SK-N-DZ (cell line): Measurements from ENCODE around the gene AQP1.

Source experiments
- DNase-seq: peaks from one replicate; pipeline ENCODE4 v3.0.0-alpha.2; 2015; ENCODE audit warnings: low spot score

The AQP1 gene

GRCh38 chr7:30920584-30921539 lies 9.2 kb downstream of the AQP1 start:
- DNase-seq = no peak

GRCh38 chr7:30921540-30922401 lies 10.1 kb downstream of the AQP1 start:
- DNase-seq = no peak

GRCh38 chr7:30922596-30922995 lies 10.9 kb downstream of the AQP1 start:
- DNase-seq = no peak

- DNase-seq = no peak
These were observed 11.5 kb downstream of the AQP1 start for GRCh38 chr7:30923009-30923773.

GRCh38 chr7:30923774-30924413 lies 12.2 kb downstream of the AQP1 start:
- DNase-seq = no peak

- DNase-seq = no peak
These were observed 13.0 kb downstream of the AQP1 start for GRCh38 chr7:30924624-30925023.

- DNase-seq = no peak
These were observed 13.5 kb downstream of the AQP1 start for GRCh38 chr7:30925117-30925516.

GRCh38 chr7:30925913-30926312 lies 14.3 kb downstream of the AQP1 start:
- DNase-seq = no peak

GRCh38 chr7:30926313-30926712 lies 14.7 kb downstream of the AQP1 start:
- no peak for DNase-seq

GRCh38 chr7:30927040-30927439 lies 15.4 kb downstream of the AQP1 start:
- DNase-seq = no peak

- no peak for DNase-seq
These were observed 15.9 kb downstream of the AQP1 start for GRCh38 chr7:30927559-30927958.

GRCh38 chr7:30928254-30928872 lies 16.7 kb downstream of the AQP1 start:
- no peak for DNase-seq

GRCh38 chr7:30929686-30930085 lies 18.0 kb downstream of the AQP1 start:
- DNase-seq = no peak

GRCh38 chr7:30930621-30931020 lies 19.0 kb downstream of the AQP1 start:
- DNase-seq = peak; percentile 88

- DNase-seq = no peak
These were observed 19.7 kb downstream of the AQP1 start for GRCh38 chr7:30931161-30931928.

- no peak for DNase-seq
These were observed 20.4 kb downstream of the AQP1 start for GRCh38 chr7:30931929-30932540.

GRCh38 chr7:30932562-30932961 lies 20.9 kb downstream of the AQP1 start:
- DNase-seq = no peak

- DNase-seq = no peak
These were observed 21.7 kb downstream of the AQP1 start for GRCh38 chr7:30933124-30933974.

- no peak for DNase-seq
These were observed 22.6 kb downstream of the AQP1 start for GRCh38 chr7:30934225-30934624.
